Thoracic aorta (tissue), 2 donors: Measurements from ENCODE around the gene CERKL. TPM values are rescaled to one million over a fixed set of nuclear protein-coding genes. Genes with fewer than 3 reads are reported as not detected.
A peak's percentile ranks its signal among the peaks of the same experiment; 100 is the strongest.

ENCODE experiments used
- ATAC-seq: fragments of 150-250 bp; one replicate; pipeline ENCODE4 v1.8.0; 2017; ENCODE audit warnings: low read depth; ENCODE audit not compliant: insufficient number of reproducible peaks, low FRiP score
- DNase-seq: peaks from one replicate; pipeline ENCODE4 v3.0.0-alpha.2; 2020; ENCODE audit warnings: low spot score
- H3K27ac ChIP-seq, 2 donors: fragments of 200-600 bp; sonication (generic); 1 replicate in 1 of 2; 2 replicates in 1 of 2; pipeline ENCODE4 v1.5.1; 2016; ENCODE audit warnings: mild to moderate bottlenecking in 2 of 2, moderate library complexity in 2 of 2
- H3K27me3 ChIP-seq: fragments of 200-600 bp; sonication (generic); replicated peaks from 2 replicates; pipeline ENCODE4 v1.6.0; 2016; ENCODE audit warnings: mild to moderate bottlenecking; ENCODE audit not compliant: insufficient read depth
- H3K36me3 ChIP-seq: fragments of 200-600 bp; sonication (generic); one replicate; pipeline ENCODE4 v1.5.1; 2016
- H3K4me1 ChIP-seq, 2 donors: fragments of 200-600 bp; sonication (generic); 1 replicate in 1 of 2; 2 replicates in 1 of 2; pipeline versions ENCODE4 v1.5.1 to v1.6.0; 2016; ENCODE audit warnings: low read depth in 2 of 2, mild to moderate bottlenecking in 1 of 2; ENCODE audit not compliant: control insufficient read depth in 1 of 2
- H3K4me3 ChIP-seq: fragments of 200-600 bp; sonication (generic); 2 replicates; pipeline ENCODE4 v1.5.1; 2016; ENCODE audit warnings: mild to moderate bottlenecking
- H3K9me3 ChIP-seq: fragments of 200-600 bp; sonication (generic); 2 replicates; pipeline ENCODE4 v1.5.1; 2016
- total RNA-seq, 2 donors: library from RNA; depleted of rRNA; stranded (reverse); fragments of >200 nt; gene quantifications; one replicate each; pipeline versions ENCODE4 v1.1.0 to v1.2.3, GENCODE V29; 2016
- TF ChIP-seq, protein P1 (sequence below): fragments of 200-600 bp; sonication (generic); IDR thresholded peaks from one replicate; pipeline ENCODE4 v1.5.1; 2019; ENCODE audit warnings: antibody characterized with exemption

Gene CERKL
- total RNA-seq, 2 donors from 2014 or later, result not detected

- peak within 1 kb of the TSS; percentile 30 for H3K4me3 ChIP-seq
- H3K36me3 ChIP-seq, result no peaks in the 10 kb centered on the region
- TF ChIP-seq, protein P1, sequence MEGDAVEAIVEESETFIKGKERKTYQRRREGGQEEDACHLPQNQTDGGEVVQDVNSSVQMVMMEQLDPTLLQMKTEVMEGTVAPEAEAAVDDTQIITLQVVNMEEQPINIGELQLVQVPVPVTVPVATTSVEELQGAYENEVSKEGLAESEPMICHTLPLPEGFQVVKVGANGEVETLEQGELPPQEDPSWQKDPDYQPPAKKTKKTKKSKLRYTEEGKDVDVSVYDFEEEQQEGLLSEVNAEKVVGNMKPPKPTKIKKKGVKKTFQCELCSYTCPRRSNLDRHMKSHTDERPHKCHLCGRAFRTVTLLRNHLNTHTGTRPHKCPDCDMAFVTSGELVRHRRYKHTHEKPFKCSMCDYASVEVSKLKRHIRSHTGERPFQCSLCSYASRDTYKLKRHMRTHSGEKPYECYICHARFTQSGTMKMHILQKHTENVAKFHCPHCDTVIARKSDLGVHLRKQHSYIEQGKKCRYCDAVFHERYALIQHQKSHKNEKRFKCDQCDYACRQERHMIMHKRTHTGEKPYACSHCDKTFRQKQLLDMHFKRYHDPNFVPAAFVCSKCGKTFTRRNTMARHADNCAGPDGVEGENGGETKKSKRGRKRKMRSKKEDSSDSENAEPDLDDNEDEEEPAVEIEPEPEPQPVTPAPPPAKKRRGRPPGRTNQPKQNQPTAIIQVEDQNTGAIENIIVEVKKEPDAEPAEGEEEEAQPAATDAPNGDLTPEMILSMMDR, result no peak
- ATAC-seq, result no peak
- H3K9me3 ChIP-seq, result no peaks in the 10 kb centered on the region
- peaks cover 15% of the 10 kb centered on the region for H3K27me3 ChIP-seq
- no peak within 1 kb of the TSS for H3K27ac ChIP-seq
- DNase-seq, result no peak
- peaks cover 14 to 15% of the 10 kb centered on the region in 2 donors for H3K4me1 ChIP-seq
These were observed 23.4 kb upstream of the CERKL start, which contains the start of gene NEUROD1 for GRCh38 chr2:181680055-181680936. Gene NEUROD1 (minus strand): TSS chr2:181680517. CDS start chr2:181678860, 1,657 bp downstream.

DNA sequence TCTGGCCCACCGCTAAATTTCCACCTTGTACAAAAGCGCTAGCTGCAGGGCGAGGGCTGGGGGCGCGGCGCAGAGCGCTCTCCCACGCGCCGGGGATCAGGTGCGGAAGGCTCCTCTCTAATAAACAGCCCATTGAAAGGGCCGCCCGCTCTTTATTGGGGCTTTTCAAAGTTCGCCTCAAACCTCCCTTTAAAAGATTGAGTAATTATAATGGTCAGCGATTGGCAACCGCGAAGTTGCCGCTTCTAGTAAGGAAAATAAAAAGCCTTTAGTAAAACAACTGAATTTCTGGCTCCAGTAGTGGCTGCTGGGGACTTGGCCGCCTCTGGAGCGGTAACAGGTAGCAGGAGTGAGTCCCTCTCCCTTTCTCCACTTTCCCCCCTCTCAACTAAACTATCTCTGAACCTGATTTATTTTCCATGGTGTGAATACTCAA, 22.7 kb upstream of the CERKL start:
- H3K9me3 ChIP-seq, result no peaks in the 10 kb centered on the region
- H3K4me3 ChIP-seq, result no peak overlapping the region
- no peaks in the 10 kb centered on the region for H3K36me3 ChIP-seq
- H3K4me1 ChIP-seq, result peaks cover 14% of the 10 kb centered on the region in 2 donors
- peaks cover 12% of the 10 kb centered on the region for H3K27me3 ChIP-seq
- ATAC-seq (no peak), DNase-seq (no peak)
- no peak overlapping the region for H3K27ac ChIP-seq
- TF ChIP-seq, protein P1, result no peak

DNA sequence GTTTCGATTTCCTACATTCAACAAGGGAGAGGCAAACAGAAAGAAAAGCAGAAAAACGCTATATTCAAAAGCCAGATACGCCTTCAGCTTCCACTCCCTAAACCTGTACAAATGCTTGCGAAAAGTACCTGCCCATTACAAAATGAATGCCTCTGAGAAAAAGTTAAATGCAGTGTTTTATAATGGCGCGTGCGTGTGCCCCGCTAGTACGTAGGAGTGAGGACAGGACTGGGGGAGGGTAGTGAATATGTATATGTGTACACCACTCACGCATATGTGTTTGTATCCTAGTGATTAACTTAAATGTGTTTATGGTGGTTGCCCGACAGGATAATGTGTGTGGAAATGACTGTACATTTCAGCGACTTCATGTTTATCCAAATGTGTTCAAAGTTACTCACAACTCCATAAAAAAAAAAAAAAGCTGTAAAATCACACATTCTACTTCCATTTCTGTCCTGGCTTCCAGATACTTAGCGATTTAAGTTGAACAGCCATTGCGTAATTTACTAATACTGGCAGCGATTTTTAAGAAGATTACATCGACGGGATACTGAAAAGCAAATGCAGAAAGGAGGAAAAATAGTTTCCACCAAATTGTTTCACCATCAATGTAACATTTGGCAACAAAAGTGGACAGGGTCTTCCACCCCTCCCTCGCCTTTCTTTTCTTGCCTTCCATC, 22.1 kb upstream of the CERKL start:
- Histone ChIP-seq H3K4me3 (no peak overlapping the region), H3K9me3 (no peaks in the 10 kb centered on the region), H3K36me3 (no peaks in the 10 kb centered on the region), H3K27me3 (peaks cover 8% of the 10 kb centered on the region), H3K4me1 (peaks cover 8 to 10% of the 10 kb centered on the region in 2 donors), H3K27ac (no peak overlapping the region)
- ATAC-seq, result no peak
- no peak for DNase-seq
- TF ChIP-seq, protein P1, result no peak

GRCh38 chr2:181677912-181678586, 21.1 kb upstream of the CERKL start:
- TF ChIP-seq, protein P1, result no peak
- H3K27me3 ChIP-seq, result peaks cover 6% of the 10 kb centered on the region
- DNase-seq, result no peak

More at GRCh38 chr2:181677912-181678586, 21.1 kb upstream of the CERKL start:
- H3K9me3 ChIP-seq, result no peaks in the 10 kb centered on the region
- no peak for ATAC-seq
- H3K36me3 ChIP-seq, result no peaks in the 10 kb centered on the region
- H3K4me3 ChIP-seq, result no peak overlapping the region
- no peak overlapping the region for H3K27ac ChIP-seq
- peaks cover 0 to 2% of the 10 kb centered on the region in 2 donors for H3K4me1 ChIP-seq
